ENCODE measurements around the gene IFRD1.

Gene IFRD1

GRCh38 chr7:112448381-112448780 lies 1.9 kb upstream of the IFRD1 start:
- ChIA-PET CTCF (no interaction called here), POLR2A (no interaction called here)
- no peak for TF ChIP-seq LEF1 (IDR thresholded peaks at IDR 0.05; ENCODE audit: borderline replicate concordance)
- TF ChIP-seq HDGF (IDR thresholded peaks at IDR 0.05; ENCODE audit: borderline replicate concordance) = no peak
- no peak for TF ChIP-seq TARDBP (IDR thresholded peaks at IDR 0.05)
- TF ChIP-seq FOXM1 (IDR thresholded peaks at IDR 0.05; ENCODE audit: borderline replicate concordance) = no peak
- TF ChIP-seq SP1 (IDR thresholded peaks at IDR 0.05) = no peak
- no peak for TF ChIP-seq SUZ12 (IDR thresholded peaks at IDR 0.05)
- TF ChIP-seq PKNOX1 (IDR thresholded peaks at IDR 0.05) = no peak
- no peak for TF ChIP-seq ARNT (IDR thresholded peaks at IDR 0.05)
- no peak for DNase-seq (ENCODE audit: extremely low spot score)

DNA sequence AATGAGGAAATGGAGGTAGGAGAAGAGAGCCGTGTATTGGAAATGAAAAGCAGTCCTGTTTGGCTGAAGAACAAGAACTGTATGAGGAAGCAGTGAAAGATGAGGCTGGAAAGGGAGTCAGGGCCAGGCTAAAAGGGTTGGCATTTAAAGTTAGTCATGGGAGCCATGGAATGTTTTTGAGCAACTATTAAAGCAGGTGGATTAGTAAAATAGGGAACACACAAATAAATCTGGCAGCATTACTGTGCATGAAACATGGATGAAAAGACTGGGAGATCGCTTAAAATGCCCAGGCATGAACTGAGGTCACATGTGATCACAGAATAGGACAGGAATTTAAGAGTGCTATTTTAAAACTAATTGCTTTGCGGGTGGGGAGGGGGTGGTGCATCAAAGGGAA lies 1.4 kb upstream of the IFRD1 start:
- CTCF ChIA-PET = no interaction called here
- POLR2A ChIA-PET = no interaction called here
- DNase-seq (ENCODE audit: extremely low spot score) = no peak
- TF ChIP-seq FOXA1 (IDR thresholded peaks at IDR 0.05) (no peak), L3MBTL2 (conservative IDR thresholded peaks at IDR 0.05) (no peak), TARDBP (IDR thresholded peaks at IDR 0.05) (no peak), SP1 (IDR thresholded peaks at IDR 0.05) (no peak), FOXK2 (IDR thresholded peaks at IDR 0.05) (no peak), LEF1 (IDR thresholded peaks at IDR 0.05; ENCODE audit: borderline replicate concordance) (no peak)

GRCh38 chr7:112449353-112449752 lies 907 bp upstream of the IFRD1 start:
- TF ChIP-seq TARDBP (IDR thresholded peaks at IDR 0.05) (no peak), LEF1 (IDR thresholded peaks at IDR 0.05; ENCODE audit: borderline replicate concordance) (no peak), SP1 (IDR thresholded peaks at IDR 0.05) (no peak), NFRKB (IDR thresholded peaks at IDR 0.05) (no peak), CTBP1 (IDR thresholded peaks at IDR 0.05; ENCODE audit: borderline replicate concordance) (no peak), ARNT (IDR thresholded peaks at IDR 0.05) (no peak), BHLHE40 (IDR thresholded peaks at IDR 0.05; ENCODE audit: borderline replicate concordance) (no peak), ELF4 (IDR thresholded peaks at IDR 0.05) (no peak), PKNOX1 (IDR thresholded peaks at IDR 0.05) (no peak), FOXK2 (IDR thresholded peaks at IDR 0.05) (no peak), L3MBTL2 (conservative IDR thresholded peaks at IDR 0.05) (no peak), SUZ12 (IDR thresholded peaks at IDR 0.05) (no peak), FOXA1 (IDR thresholded peaks at IDR 0.05) (no peak), ZNF384 (IDR thresholded peaks at IDR 0.05) (no peak), HDGF (IDR thresholded peaks at IDR 0.05; ENCODE audit: borderline replicate concordance) (no peak), FOXM1 (IDR thresholded peaks at IDR 0.05; ENCODE audit: borderline replicate concordance) (no peak)
- DNase-seq (ENCODE audit: extremely low spot score) = no peak
- ChIA-PET POLR2A (interaction anchor here (0.9 to 3.9 kb wide), 3 partner anchors 13 to 314 kb away, joined by 3 to 66 read pairs (median 5); no protein-coding TSS in a partner anchor), CTCF (no interaction called here)

DNA sequence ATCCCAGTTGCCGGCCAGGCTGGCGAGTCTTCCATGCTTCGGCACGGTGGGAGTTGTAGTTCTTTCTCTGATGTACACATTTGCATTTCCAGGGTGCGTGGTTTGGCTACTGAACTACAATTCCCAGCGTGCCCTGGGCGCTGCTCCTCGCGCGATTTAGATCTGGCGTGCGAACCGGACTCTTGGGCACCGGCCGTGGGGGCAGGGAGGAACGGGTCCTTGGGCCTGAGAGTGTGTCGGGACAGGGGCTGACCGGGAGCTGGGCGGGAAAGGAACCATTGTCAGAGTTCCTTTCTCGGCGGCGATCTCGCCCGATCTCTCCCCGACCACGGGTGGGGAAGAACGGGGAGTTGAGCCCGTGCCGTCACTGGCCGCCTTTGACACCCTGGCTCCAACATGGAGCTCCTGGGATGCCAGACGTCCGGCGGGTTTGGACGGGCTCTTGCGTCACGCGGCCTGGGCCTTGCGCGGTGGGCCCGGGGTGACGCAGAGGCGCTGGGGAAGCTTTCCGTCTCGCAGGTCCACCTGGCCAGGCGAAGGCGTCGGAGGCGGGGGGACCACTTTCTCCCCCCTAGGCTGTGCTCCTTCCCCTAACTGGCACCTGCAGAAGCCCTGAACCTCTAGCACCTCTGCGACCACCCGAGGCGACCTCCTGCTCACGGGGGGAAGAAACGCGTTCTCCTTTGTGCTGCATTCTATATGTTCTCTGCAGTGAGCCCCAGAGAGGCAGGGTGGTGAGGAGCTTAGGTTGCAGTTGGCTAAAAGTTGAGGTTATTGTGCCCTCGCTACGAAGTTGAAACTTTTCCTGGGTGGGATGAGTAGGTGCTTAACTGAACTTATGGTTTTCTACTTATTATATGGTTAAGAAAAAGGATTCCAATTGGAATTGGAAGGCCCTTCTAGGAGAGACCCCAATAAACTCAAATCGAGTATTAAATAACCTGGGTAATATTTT lies 824 bp downstream of the IFRD1 start:
- ChIA-PET CTCF (interaction anchor here (0.5 to 1.3 kb wide), 2 partner anchors 30 to 66 kb away, joined by 3 to 4 read pairs; partner anchors contain the start of gene LSMEM1), POLR2A (interaction anchor here (0.7 to 3.9 kb wide), 25 partner anchors 10 to 697 kb away, joined by 3 to 66 read pairs (median 5); partner anchors contain the start of genes DOCK4 and ZNF277)
- TF ChIP-seq LEF1 (IDR thresholded peaks at IDR 0.05; ENCODE audit: borderline replicate concordance) (no peak), TARDBP (IDR thresholded peaks at IDR 0.05) (peak; percentile 56; the same call in 1 of the 2 replicates), HDGF (IDR thresholded peaks at IDR 0.05; ENCODE audit: borderline replicate concordance) (no peak), NFRKB (IDR thresholded peaks at IDR 0.05) (no peak), BHLHE40 (IDR thresholded peaks at IDR 0.05; ENCODE audit: borderline replicate concordance) (no peak), SUZ12 (IDR thresholded peaks at IDR 0.05) (peak; percentile 79), CTBP1 (IDR thresholded peaks at IDR 0.05; ENCODE audit: borderline replicate concordance) (no peak), ZNF384 (IDR thresholded peaks at IDR 0.05) (no peak), ARNT (IDR thresholded peaks at IDR 0.05) (peak; percentile 78; the same call in 1 of the 2 replicates), ELF4 (IDR thresholded peaks at IDR 0.05) (no peak), L3MBTL2 (conservative IDR thresholded peaks at IDR 0.05) (peak; percentile 37), FOXM1 (IDR thresholded peaks at IDR 0.05; ENCODE audit: borderline replicate concordance) (no peak), SP1 (IDR thresholded peaks at IDR 0.05) (no peak), FOXK2 (IDR thresholded peaks at IDR 0.05) (no peak), FOXA1 (IDR thresholded peaks at IDR 0.05) (no peak), PKNOX1 (IDR thresholded peaks at IDR 0.05) (no peak)
- peak; percentile 83 for DNase-seq (ENCODE audit: extremely low spot score)

GRCh38 chr7:112452102-112452888 lies 2.0 kb downstream of the IFRD1 start:
- peak; percentile 22 for DNase-seq (ENCODE audit: extremely low spot score)
- ChIA-PET POLR2A (interaction anchor here (0.6 to 3.9 kb wide), 6 partner anchors 10 to 167 kb away, joined by 3 to 66 read pairs (median 4); no protein-coding TSS in a partner anchor), CTCF (interaction anchor here (0.5 to 1.3 kb wide), 5 partner anchors 20 to 242 kb away, joined by 3 to 5 read pairs (median 4); partner anchors contain the start of gene LSMEM1)
- no peak for TF ChIP-seq FOXM1 (IDR thresholded peaks at IDR 0.05; ENCODE audit: borderline replicate concordance)
- no peak for TF ChIP-seq SP1 (IDR thresholded peaks at IDR 0.05)

Data from HEK293T (cell line).